H1 (cell line): ENCODE data around the gene ANKS1A. TPM values are rescaled to one million over a fixed set of nuclear protein-coding genes. Genes with fewer than 3 reads are reported as not detected.

Source experiments
- CTCF ChIA-PET: fragments of 300-600 bp; sonication (Branson Sonifier 250); formaldehyde crosslinking; loops from one replicate; lab custom pipeline; 2021; ENCODE audit not compliant: partially characterized antibody; lab: Charles Lee
- POLR2A ChIA-PET: fragments of 300-600 bp; sonication (Branson Sonifier 250); formaldehyde crosslinking; loops from one replicate; lab custom pipeline; 2021; ENCODE audit warnings: inconsistent platforms; ENCODE audit not compliant: partially characterized antibody; lab: Charles Lee
- DNase-seq, 2 experiments: peaks; one replicate each; pipeline versions ENCODE4 v3.0.0 to v3.0.0-alpha.2; 2010 to 2022; ENCODE audit warnings: low spot score in 2 of 2, low read depth in 1 of 2, mixed read lengths in 1 of 2
- FAIRE-seq: peaks from 2 replicates; lab custom pipeline; 2011; peaks lifted over from hg19 to GRCh38; lab: Jason Lieb, UNC
- H2AFZ ChIP-seq: 2 replicates; pipeline ENCODE4 v1.8.1; 2012; ENCODE audit warnings: low read length, inconsistent platforms
- H2AK5ac ChIP-seq: 2 replicates; pipeline ENCODE4 v1.6.1; 2013; ENCODE audit warnings: low read depth, low read length
- H2BK120ac ChIP-seq: replicated peaks from 2 replicates; pipeline ENCODE3; 2013; ENCODE audit warnings: low read depth, low read length, inconsistent platforms
- H2BK12ac ChIP-seq: 2 replicates; pipeline ENCODE4 v1.6.1; 2013; ENCODE audit warnings: low read depth, low read length
- H2BK15ac ChIP-seq: 2 replicates; pipeline ENCODE4 v1.6.1; 2013; ENCODE audit warnings: low read length
- H2BK20ac ChIP-seq: 2 replicates; pipeline ENCODE4 v1.6.1; 2013; ENCODE audit warnings: low read length
- H2BK5ac ChIP-seq: 2 replicates; pipeline ENCODE4 v1.6.1; 2013; ENCODE audit warnings: low read depth, low read length
- H3K14ac ChIP-seq: 2 replicates; pipeline ENCODE4 v1.6.1; 2013; ENCODE audit warnings: inconsistent platforms; ENCODE audit not compliant: insufficient read length
- H3K18ac ChIP-seq: 2 replicates; pipeline ENCODE4 v1.6.1; 2013; ENCODE audit warnings: low read length; ENCODE audit errors: extremely low read depth
- H3K23ac ChIP-seq: 2 replicates; pipeline ENCODE4 v1.6.1; 2013; ENCODE audit warnings: inconsistent platforms; ENCODE audit not compliant: insufficient read length
- H3K23me2 ChIP-seq: 2 replicates; pipeline ENCODE4 v1.6.1; 2013; ENCODE audit warnings: low read depth, low read length
- H3K27ac ChIP-seq: 2 replicates; pipeline ENCODE4 v1.6.1; 2011; ENCODE audit warnings: low read depth, low read length, inconsistent platforms
- H3K27me3 ChIP-seq, 4 experiments: replicated peaks in 1 of 4; 1 replicate in 1 of 4; 2 replicates in 3 of 4; pipeline versions ENCODE4 v1.6.1 to v1.8.1; 2011 to 2013; ENCODE audit warnings: low read length in 3 of 4, mild to moderate bottlenecking in 3 of 4, inconsistent platforms in 2 of 4, mixed read lengths in 2 of 4, moderate library complexity in 1 of 4; ENCODE audit not compliant: control insufficient read depth in 3 of 4, insufficient read depth in 3 of 4; ENCODE audit errors: extremely low read depth in 1 of 4
- H3K36me3 ChIP-seq, 4 experiments: 2 replicates each; pipeline versions ENCODE4 v1.6.1 to v1.8.1; 2011 to 2013; ENCODE audit warnings: mild to moderate bottlenecking in 4 of 4, low read length in 3 of 4, moderate library complexity in 2 of 4, control low read depth in 1 of 4, inconsistent platforms in 1 of 4; ENCODE audit not compliant: insufficient read depth in 4 of 4, control insufficient read depth in 2 of 4
- H3K4ac ChIP-seq: replicated peaks from 2 replicates; pipeline ENCODE3; 2013; ENCODE audit warnings: low read length, low read depth, mixed read lengths, inconsistent platforms; ENCODE audit not compliant: insufficient read length
- H3K4me1 ChIP-seq, 4 experiments: replicated peaks in 1 of 4; 1 replicate in 1 of 4; 2 replicates in 3 of 4; pipeline versions ENCODE4 v1.6.1 to v1.8.1; 2011 to 2013; ENCODE audit warnings: low read length in 3 of 4, inconsistent platforms in 2 of 4, mixed read lengths in 1 of 4; ENCODE audit not compliant: insufficient read depth in 4 of 4, control insufficient read depth in 3 of 4
- H3K4me2 ChIP-seq, 2 experiments: 2 replicates each; pipeline versions ENCODE4 v1.6.1 to v1.8.1; 2011 to 2013; ENCODE audit warnings: low read depth in 2 of 2, low read length in 2 of 2, control low read depth in 1 of 2, inconsistent platforms in 1 of 2, mild to moderate bottlenecking in 1 of 2; ENCODE audit not compliant: insufficient read depth in 1 of 2
- H3K4me3 ChIP-seq, 4 experiments: fragments of 200-600, 300-600 bp in 1 of 4; sonication (generic), shearing (Covaris generic), sonication (Bioruptor Twin) in 1 of 4; 2 replicates each; pipeline versions ENCODE4 v1.5.1 to v1.8.1; 2011 to 2016; ENCODE audit warnings: low read length in 4 of 4, low read depth in 3 of 4, control low read depth in 2 of 4, inconsistent platforms in 2 of 4, mild to moderate bottlenecking in 2 of 4, mixed read lengths in 1 of 4, moderate library complexity in 1 of 4; ENCODE audit not compliant: insufficient read depth in 2 of 4; ENCODE audit errors: extremely low read depth in 1 of 4
- H3K56ac ChIP-seq: replicated peaks from 2 replicates; pipeline ENCODE3; 2013; ENCODE audit warnings: low read depth, mild to moderate bottlenecking, mixed read lengths, low read length, inconsistent platforms; ENCODE audit not compliant: insufficient read length
- H3K79me1 ChIP-seq: 2 replicates; pipeline ENCODE4 v1.6.1; 2013; ENCODE audit warnings: low read depth, low read length, control low read depth
- H3K79me2 ChIP-seq, 2 experiments: 2 replicates each; pipeline versions ENCODE4 v1.6.1 to v1.8.1; 2012 to 2013; ENCODE audit warnings: low read length in 2 of 2, mild to moderate bottlenecking in 2 of 2, inconsistent platforms in 1 of 2; ENCODE audit not compliant: insufficient read depth in 2 of 2, control insufficient read depth in 1 of 2
- H3K9ac ChIP-seq, 4 experiments: replicated peaks in 1 of 4; 1 replicate in 1 of 4; 2 replicates in 3 of 4; pipeline versions ENCODE4 v1.6.1 to v1.8.1; 2011 to 2013; ENCODE audit warnings: low read depth in 3 of 4, low read length in 3 of 4, control low read depth in 2 of 4, mild to moderate bottlenecking in 2 of 4, moderate library complexity in 2 of 4, inconsistent platforms in 1 of 4; ENCODE audit errors: extremely low read depth in 1 of 4
- H3K9me3 ChIP-seq, 2 experiments: 2 replicates each; pipeline versions ENCODE4 v1.6.1 to v1.8.1; 2012 to 2013; ENCODE audit warnings: mild to moderate bottlenecking in 2 of 2, moderate library complexity in 2 of 2, control low read depth in 1 of 2, inconsistent platforms in 1 of 2, low read depth in 1 of 2, low read length in 1 of 2, mixed read lengths in 1 of 2; ENCODE audit not compliant: insufficient read depth in 2 of 2
- H4K20me1 ChIP-seq, 2 experiments: replicated peaks in 1 of 2; 2 replicates each; pipeline versions ENCODE3 to v1.8.1; 2011 to 2013; ENCODE audit warnings: inconsistent platforms in 2 of 2, low read length in 2 of 2, mild to moderate bottlenecking in 1 of 2; ENCODE audit not compliant: insufficient read depth in 2 of 2, control insufficient read depth in 1 of 2
- H4K5ac ChIP-seq: 2 replicates; pipeline ENCODE4 v1.6.1; 2013; ENCODE audit warnings: low read length, low read depth, mixed read lengths, inconsistent platforms; ENCODE audit not compliant: insufficient read length
- H4K8ac ChIP-seq: 2 replicates; pipeline ENCODE4 v1.8.0; 2013; ENCODE audit warnings: mild to moderate bottlenecking, moderate library complexity, low read length, inconsistent platforms; ENCODE audit not compliant: insufficient read depth; ENCODE audit errors: extremely low read depth
- H4K91ac ChIP-seq: replicated peaks from 2 replicates; pipeline ENCODE3; 2013; ENCODE audit warnings: low read length, mixed read lengths, inconsistent platforms; ENCODE audit not compliant: insufficient read length
- CTBP2 ChIP-seq: IDR thresholded peaks from 2 replicates; pipeline ENCODE4 v1.7.0; 2011; ENCODE audit warnings: borderline replicate concordance, mild to moderate bottlenecking, moderate library complexity, mixed read lengths, low read length; ENCODE audit not compliant: insufficient read depth, insufficient read length
- EGR1 ChIP-seq: IDR thresholded peaks from 2 replicates; pipeline ENCODE4 v1.6.1; 2011; ENCODE audit warnings: low read depth, low read length, borderline replicate concordance
- KDM1A ChIP-seq: fragments of 200-600, 300-600 bp; sonication (generic); IDR thresholded peaks from 2 replicates; pipeline ENCODE4 v1.7.1; 2016; ENCODE audit warnings: mild to moderate bottlenecking, low read length, borderline replicate concordance
- MAFK ChIP-seq: IDR thresholded peaks from 2 replicates; pipeline ENCODE4 v1.6.1; 2012; ENCODE audit warnings: low read depth, mild to moderate bottlenecking, improper control_type of control experiment, low read length
- NANOG ChIP-seq: IDR thresholded peaks from 2 replicates; pipeline ENCODE4 v1.6.1; 2011; ENCODE audit warnings: low read length, low read depth, mild to moderate bottlenecking, inconsistent platforms; ENCODE audit not compliant: insufficient read depth, poor library complexity, severe bottlenecking
- RNF2 ChIP-seq: fragments of 200-900, 300-1000 bp; sonication (generic); IDR thresholded peaks from 2 replicates; pipeline ENCODE4 v1.7.1; 2016; ENCODE audit warnings: borderline replicate concordance, low read depth, mild to moderate bottlenecking, antibody characterized with exemption, low read length; ENCODE audit not compliant: poor library complexity, severe bottlenecking; ENCODE audit errors: missing control alignments
- SIN3A ChIP-seq, 2 experiments: IDR thresholded peaks in 1 of 2; conservative IDR thresholded peaks in 1 of 2; 2 replicates each; pipeline ENCODE4 v1.6.1; 2011 to 2012; ENCODE audit warnings: low read length in 2 of 2, improper control_type of control experiment in 1 of 2, low read depth in 1 of 2, mild to moderate bottlenecking in 1 of 2
- SP1 ChIP-seq: IDR thresholded peaks from 2 replicates; pipeline ENCODE4 v1.6.1; 2011; ENCODE audit warnings: low read depth, low read length
- SUZ12 ChIP-seq: fragments of 200-600 bp; sonication (generic); IDR thresholded peaks from 2 replicates; pipeline ENCODE4 v1.6.1; 2012; ENCODE audit warnings: mild to moderate bottlenecking, inconsistent platforms, low read length, moderate library complexity, mixed read lengths
- TCF12 ChIP-seq: IDR thresholded peaks from 2 replicates; pipeline ENCODE4 v1.6.1; 2011; ENCODE audit warnings: low read depth, mild to moderate bottlenecking, low read length
- WGBS, 2 experiments: shearing (Covaris generic) in 1 of 2; methylation state at CpG; one replicate each; pipeline versions ENCODE4 v1.1.6 to v1.1.7; 2013 to 2015; ENCODE audit warnings: low lambda C conversion rate in 2 of 2, mixed read lengths in 2 of 2, inconsistent platforms in 1 of 2, low coverage in 1 of 2, missing lambda C conversion rate in 1 of 2; ENCODE audit not compliant: insufficient replicate concordance in 2 of 2, insufficient coverage in 1 of 2, insufficient read length in 1 of 2; ENCODE audit errors: extremely low coverage in 1 of 2, missing lambda C conversion rate in 1 of 2; 5-methylcytosine and 5-hydroxymethylcytosine counted together
- polyA plus RNA-seq, 7 experiments: library from polyadenylated mRNA; depleted of rRNA in 3 of 7; stranded (reverse) in 5 of 7; unstranded in 2 of 7; fragments of >200 nt in 5 of 7; fragments of 200-250 nt in 2 of 7; gene quantifications; 1 replicate in 5 of 7; 2 replicates in 1 of 7; 4 replicates in 1 of 7; pipeline versions ENCODE4 v1.2.1 to v1.2.3, GENCODE V29; 2011 to 2013; ENCODE audit warnings: missing spikeins in 2 of 7, mixed read lengths in 2 of 7
- total RNA-seq: library from RNA; stranded (reverse); fragmentation: NEBNext Ultra II Directional; extraction: Animal tissue kit (Norgen Biotek cat#: 25700); gene quantifications from 2 replicates; pipeline ENCODE4 v1.2.1, GENCODE V29; 2021
- TF ChIP-seq, protein P1 (sequence below): IDR thresholded peaks from 2 replicates; pipeline ENCODE4 v1.6.1; 2012; ENCODE audit warnings: inconsistent platforms
- TF ChIP-seq, protein P2 (sequence below): IDR thresholded peaks from 2 replicates; pipeline ENCODE4 v1.6.1; 2011; ENCODE audit warnings: low read depth, mild to moderate bottlenecking, low read length; ENCODE audit not compliant: insufficient read depth

Gene ANKS1A
- total and polyA plus RNA-seq, 2 of the 8 experiments (the other 6 are each of a cell fraction or from before 2014, with no cell fraction given), result 9.8 to 30.9 TPM

GRCh38 chr6:34871853-34872252 is 17.2 kb upstream of the ANKS1A start:
- Histone ChIP-seq H3K14ac (no peak overlapping the region), H4K20me1 (peaks cover 0 to 2% of the 10 kb centered on the region in 2 experiments), H3K9me3 (no peaks in the 10 kb centered on the region), H3K36me3 (peaks cover 9 to 50% (median 32%) of the 10 kb centered on the region in 4 experiments; a peak in 7 of 8 replicates), H3K9ac (no peak overlapping the region), H3K56ac (no peak overlapping the region), H2AFZ (no peak overlapping the region), H2BK5ac (no peak overlapping the region), H4K8ac (no peak overlapping the region), H3K18ac (no peak overlapping the region), H2BK20ac (no peak overlapping the region), H3K4ac (no peak overlapping the region), H3K4me2 (no peak overlapping the region), H2BK120ac (no peak overlapping the region), H2AK5ac (no peak overlapping the region), H3K79me1 (no peaks in the 10 kb centered on the region), H3K27me3 (no peaks in the 10 kb centered on the region), H4K5ac (no peak overlapping the region), H3K79me2 (no peaks in the 10 kb centered on the region), H3K4me1 (peaks cover 0 to 7% (median 0%) of the 10 kb centered on the region in 4 experiments; a peak in 1 of 7 replicates), H2BK15ac (no peak overlapping the region), H3K23ac (no peak overlapping the region), H3K27ac (no peak overlapping the region), H3K4me3 (no peak overlapping the region), H4K91ac (no peak overlapping the region), H2BK12ac (no peak overlapping the region), H3K23me2 (no peaks in the 10 kb centered on the region)
- no peak for FAIRE-seq
- CTCF ChIA-PET, result interaction anchor here (1.4 to 1.8 kb wide), 3 partner anchors 14 to 268 kb away, joined by 5 to 8 read pairs (median 5); no protein-coding TSS in a partner anchor
- WGBS, 2 experiments, result 90% methylated on average over 4 of the region's 4 CpGs; no CpG with 5 or more reads in 1 of the 2 experiments
- no peak for DNase-seq
- POLR2A ChIA-PET, result interaction anchor here (1.0 to 3.0 kb wide), 7 partner anchors 8 to 72 kb away, joined by 3 to 16 read pairs (median 5); partner anchors contain the start of gene TAF11
- TF ChIP-seq SUZ12 (no peak), TCF12 (no peak), RNF2 (no peak), SIN3A (conservative IDR thresholded peaks at IDR 0.05 in 1 of 2, IDR thresholded peaks at IDR 0.05 in 1 of 2; ENCODE audit: low read depth in 1 of 2, low read length in 2 of 2) (no peak), EGR1 (no peak), MAFK (no peak), SP1 (no peak), CTBP2 (no peak), NANOG (no peak), KDM1A (no peak)
- TF ChIP-seq, protein P1, sequence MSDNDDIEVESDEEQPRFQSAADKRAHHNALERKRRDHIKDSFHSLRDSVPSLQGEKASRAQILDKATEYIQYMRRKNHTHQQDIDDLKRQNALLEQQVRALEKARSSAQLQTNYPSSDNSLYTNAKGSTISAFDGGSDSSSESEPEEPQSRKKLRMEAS, result no peak
- TF ChIP-seq, protein P2, sequence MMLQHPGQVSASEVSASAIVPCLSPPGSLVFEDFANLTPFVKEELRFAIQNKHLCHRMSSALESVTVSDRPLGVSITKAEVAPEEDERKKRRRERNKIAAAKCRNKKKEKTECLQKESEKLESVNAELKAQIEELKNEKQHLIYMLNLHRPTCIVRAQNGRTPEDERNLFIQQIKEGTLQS, result no peak
